Esophagus muscularis mucosa (tissue), 4 donors: ENCODE measurements around the gene SYF2. TPM values are rescaled to one million over a fixed set of nuclear protein-coding genes. Genes with fewer than 3 reads are reported as not detected.

Experiments used
- DNase-seq: peaks from one replicate; pipeline ENCODE4 v3.0.0-alpha.2; 2017; ENCODE audit errors: extremely low spot score
- H3K27ac ChIP-seq, 4 donors: fragments of 200-600 bp; sonication (generic); replicated peaks in 1 of 4; 1 replicate in 3 of 4; 2 replicates in 1 of 4; pipeline ENCODE4 v1.5.1; 2016 to 2019; ENCODE audit warnings: mild to moderate bottlenecking in 1 of 4
- H3K27me3 ChIP-seq, 4 donors: fragments of 200-600 bp; sonication (generic); one replicate each; pipeline versions ENCODE4 v1.5.1 to v1.6.0; 2016 to 2019
- H3K36me3 ChIP-seq, 4 donors: fragments of 200-600 bp; sonication (generic); one replicate each; pipeline ENCODE4 v1.5.1; 2016 to 2019
- H3K4me1 ChIP-seq, 4 donors: fragments of 200-600 bp; sonication (generic); one replicate each; pipeline ENCODE4 v1.5.1; 2016 to 2019
- H3K4me3 ChIP-seq, 4 donors: fragments of 200-600 bp; sonication (generic); 1 replicate in 2 of 4; 2 replicates in 2 of 4; pipeline ENCODE4 v1.5.1; 2016 to 2019; ENCODE audit warnings: mild to moderate bottlenecking in 4 of 4, moderate library complexity in 1 of 4
- H3K9me3 ChIP-seq, 4 donors: fragments of 200-600 bp; sonication (generic); 1 replicate in 3 of 4; 2 replicates in 1 of 4; pipeline ENCODE4 v1.5.1; 2016 to 2019
- EP300 ChIP-seq: sonication (generic); formaldehyde crosslinking; IDR thresholded peaks from one replicate; pipeline ENCODE4 v1.6.1; 2017; ENCODE audit warnings: antibody characterized with exemption
- POLR2A ChIP-seq: fragments of 450-650 bp; IDR thresholded peaks from one replicate; pipeline ENCODE4 v1.6.1; 2017; ENCODE audit warnings: antibody characterized with exemption, moderate library complexity, mild to moderate bottlenecking, low read depth
- POLR2AphosphoS5 ChIP-seq, 2 donors: sonication (generic); formaldehyde crosslinking; IDR thresholded peaks; one replicate each; pipeline ENCODE4 v1.6.1; 2017; ENCODE audit warnings: antibody characterized with exemption in 2 of 2
- WGBS: methylation state at CpG from one replicate; pipeline ENCODE4 v1.1.5; 2018; 5-methylcytosine and 5-hydroxymethylcytosine counted together
- intact Hi-C: fragments of 100-400 bp; cut with DNase I; formaldehyde crosslinking; loops from one replicate; pipeline ENCODE4 v1.15.1; 2023
- total RNA-seq, 4 donors: library from RNA; depleted of rRNA; stranded (reverse); fragments of >200 nt; gene quantifications; one replicate each; pipeline versions ENCODE4 v1.1.0 to v1.2.1, GENCODE V29; 2016
- TF ChIP-seq, protein P1 (sequence below), 3 experiments: fragments of 200-600 bp in 2 of 3; fragments of 450-650 bp in 1 of 3; sonication (generic) in 2 of 3; IDR thresholded peaks; one replicate each; pipeline ENCODE4 v1.5.1; 2017 to 2019; ENCODE audit warnings: antibody characterized with exemption in 3 of 3, mild to moderate bottlenecking in 2 of 3, moderate library complexity in 1 of 3

Gene SYF2
- total RNA-seq, 4 donors from 2014 or later, result 56.9 to 76.7 (median 65.2) TPM

DNA sequence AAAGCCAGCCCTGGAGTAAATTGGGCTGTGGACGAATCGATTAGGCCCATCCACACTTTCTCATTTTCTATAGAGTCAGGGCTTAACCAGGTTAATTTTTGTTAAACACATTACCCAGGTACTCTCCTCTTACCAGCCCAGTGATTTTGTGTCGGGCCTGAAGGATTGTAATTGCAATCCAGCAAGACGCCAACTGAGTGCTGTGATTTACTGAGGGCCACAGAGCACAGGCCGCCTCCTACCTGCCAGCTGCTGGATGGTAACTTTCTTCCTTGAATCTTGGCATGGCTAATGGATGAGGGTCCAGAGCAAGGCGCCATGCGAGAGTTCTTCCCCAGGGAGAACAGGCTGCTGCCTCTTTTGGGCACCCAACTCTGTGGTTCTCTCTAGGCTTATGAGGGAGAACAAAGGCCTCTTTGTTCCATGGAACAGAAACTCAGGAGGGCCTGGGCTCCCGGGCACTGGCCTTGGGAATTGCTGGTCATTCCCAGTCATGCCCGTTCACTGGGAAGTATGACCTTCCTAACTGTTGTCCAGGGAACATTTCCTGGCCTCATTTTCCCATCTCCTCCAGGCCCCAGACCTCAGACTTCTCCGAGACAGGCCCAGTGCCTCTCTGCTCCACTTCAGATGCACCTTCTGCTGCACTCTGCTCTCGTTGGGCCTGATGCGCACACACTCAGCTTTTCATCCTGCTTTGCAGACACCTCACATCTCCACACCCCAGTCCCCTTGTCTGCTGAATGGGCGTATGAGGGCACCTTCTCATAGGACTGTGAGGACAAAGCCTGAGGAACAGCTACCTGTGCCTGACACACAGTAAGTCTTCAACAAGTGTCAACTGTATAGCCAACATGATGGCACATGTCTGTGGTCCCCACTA lies 57.3 kb downstream of the SYF2 start:
- Histone ChIP-seq H3K4me1 (no peaks in the 10 kb centered on the region), H3K36me3 (no peaks in the 10 kb centered on the region), H3K4me3 (no peak overlapping the region), H3K27ac (no peak overlapping the region), H3K9me3 (no peaks in the 10 kb centered on the region), H3K27me3 (no peaks in the 10 kb centered on the region)
- TF ChIP-seq POLR2AphosphoS5 (IDR thresholded peaks at IDR 0.05) (no peak), EP300 (no peak), POLR2A (no peak)
- TF ChIP-seq, protein P1, sequence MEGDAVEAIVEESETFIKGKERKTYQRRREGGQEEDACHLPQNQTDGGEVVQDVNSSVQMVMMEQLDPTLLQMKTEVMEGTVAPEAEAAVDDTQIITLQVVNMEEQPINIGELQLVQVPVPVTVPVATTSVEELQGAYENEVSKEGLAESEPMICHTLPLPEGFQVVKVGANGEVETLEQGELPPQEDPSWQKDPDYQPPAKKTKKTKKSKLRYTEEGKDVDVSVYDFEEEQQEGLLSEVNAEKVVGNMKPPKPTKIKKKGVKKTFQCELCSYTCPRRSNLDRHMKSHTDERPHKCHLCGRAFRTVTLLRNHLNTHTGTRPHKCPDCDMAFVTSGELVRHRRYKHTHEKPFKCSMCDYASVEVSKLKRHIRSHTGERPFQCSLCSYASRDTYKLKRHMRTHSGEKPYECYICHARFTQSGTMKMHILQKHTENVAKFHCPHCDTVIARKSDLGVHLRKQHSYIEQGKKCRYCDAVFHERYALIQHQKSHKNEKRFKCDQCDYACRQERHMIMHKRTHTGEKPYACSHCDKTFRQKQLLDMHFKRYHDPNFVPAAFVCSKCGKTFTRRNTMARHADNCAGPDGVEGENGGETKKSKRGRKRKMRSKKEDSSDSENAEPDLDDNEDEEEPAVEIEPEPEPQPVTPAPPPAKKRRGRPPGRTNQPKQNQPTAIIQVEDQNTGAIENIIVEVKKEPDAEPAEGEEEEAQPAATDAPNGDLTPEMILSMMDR (IDR thresholded peaks at IDR 0.05), result no peak
- peak; percentile 75 for DNase-seq
- intact Hi-C loops, result no loop called here
- WGBS, result 95% methylated on average over 13 of the region's 13 CpGs

DNA sequence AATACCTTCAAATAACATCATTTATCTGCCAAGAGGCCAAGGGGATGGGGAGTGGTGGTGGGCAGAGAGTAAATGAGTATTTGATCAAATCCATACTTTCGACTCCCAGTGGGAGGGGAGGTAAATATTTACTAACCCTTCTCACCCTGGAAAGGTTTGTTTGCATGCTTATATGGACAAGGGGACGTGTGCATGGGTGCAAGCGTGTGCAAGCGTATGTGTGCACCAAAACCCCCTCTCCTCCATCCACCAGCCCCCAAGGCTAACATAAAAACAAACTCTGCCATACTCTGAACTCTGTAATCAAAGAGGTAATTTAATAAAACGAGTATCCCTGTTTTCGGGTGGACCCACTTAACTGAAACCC lies 58.0 kb downstream of the SYF2 start:
- no peaks in the 10 kb centered on the region for H3K36me3 ChIP-seq
- no peak overlapping the region for H3K27ac ChIP-seq
- no peaks in the 10 kb centered on the region for H3K4me1 ChIP-seq
- H3K4me3 ChIP-seq, result no peak overlapping the region
- DNase-seq, result no peak
- no peak for TF ChIP-seq POLR2AphosphoS5 (IDR thresholded peaks at IDR 0.05)
- TF ChIP-seq POLR2A, result no peak
- TF ChIP-seq EP300, result no peak
- TF ChIP-seq, protein P1 (IDR thresholded peaks at IDR 0.05), result no peak
- no peaks in the 10 kb centered on the region for H3K27me3 ChIP-seq
- 76% methylated on average over 6 of the region's 6 CpGs for WGBS
- no peaks in the 10 kb centered on the region for H3K9me3 ChIP-seq
- intact Hi-C loops, result no loop called here

DNA sequence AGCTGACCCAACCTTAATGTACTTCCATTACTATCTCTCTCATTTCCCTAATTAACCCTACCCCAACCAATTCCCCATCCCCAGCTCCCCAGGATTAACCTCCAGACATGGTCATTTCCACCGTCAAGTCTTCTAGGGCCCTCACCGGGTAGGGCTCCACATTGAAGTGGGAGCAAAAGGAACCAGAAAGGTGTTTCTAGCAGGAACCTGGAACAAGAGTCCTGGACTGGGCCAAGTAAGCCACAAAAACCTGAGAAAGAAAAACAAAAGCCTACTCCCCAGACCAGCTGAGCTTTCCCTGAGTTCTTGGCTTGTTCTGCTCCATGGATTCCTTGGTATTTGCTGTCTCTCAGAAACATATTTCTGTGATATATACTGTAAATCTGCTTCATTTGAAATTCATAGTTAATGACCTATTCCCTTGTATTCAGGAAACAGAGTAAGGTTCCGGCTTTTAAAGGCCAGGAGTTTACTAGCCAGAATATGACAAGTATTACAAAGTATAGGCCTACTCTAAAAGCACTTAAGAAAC lies 58.4 kb downstream of the SYF2 start:
- 94% methylated on average over 3 of the region's 3 CpGs for WGBS
- no peak overlapping the region for H3K4me3 ChIP-seq

More for the DNA sequence above, 58.4 kb downstream of the SYF2 start:
- H3K27me3 ChIP-seq, result no peaks in the 10 kb centered on the region
- H3K27ac ChIP-seq, result no peak overlapping the region
- peak; percentile 72 for DNase-seq
- intact Hi-C loops, result no loop called here
- H3K9me3 ChIP-seq, result no peaks in the 10 kb centered on the region
- no peaks in the 10 kb centered on the region for H3K36me3 ChIP-seq
- TF ChIP-seq, protein P1 (IDR thresholded peaks at IDR 0.05), result no peak
- no peak for TF ChIP-seq EP300
- no peak for TF ChIP-seq POLR2A
- no peak for TF ChIP-seq POLR2AphosphoS5 (IDR thresholded peaks at IDR 0.05)
- H3K4me1 ChIP-seq, result no peaks in the 10 kb centered on the region

Other genes with a start within 250 kb of the SYF2 start
- gene RSRP1, start 15.0 kb upstream of the SYF2 start, total RNA-seq, result 10 to 100 TPM; 33.7 to 75.2 (median 52.5) TPM
- gene RHD, start 40.0 kb upstream of the SYF2 start, total RNA-seq, result not detected
- 100 to 1,000 TPM in 1 of 4 donors, 10 to 100 TPM in 3; 85.1 to 106 (median 98.4) TPM for gene TMEM50A, start 105.8 kb upstream of the SYF2 start, total RNA-seq
- under 1 TPM in 1 of 4 donors, not detected in 3; 0.17 TPM for gene RHCE, start 188.3 kb upstream of the SYF2 start, total RNA-seq
- 10 to 100 TPM; 16.2 to 23.2 (median 19.5) TPM for gene MACO1, start 198.4 kb upstream of the SYF2 start, total RNA-seq